D721Med (cell line): ENCODE measurements around the gene FAT1.

Experiments
- DNase-seq: peaks from one replicate; pipeline ENCODE4 v3.0.0; 2011; ENCODE audit warnings: low spot score; ENCODE audit not compliant: insufficient read length
- FAIRE-seq: peaks from 2 replicates; lab custom pipeline; 2011; peaks lifted over from hg19 to GRCh38; lab: Jason Lieb, UNC
- TF ChIP-seq, protein P1 (sequence below): IDR thresholded peaks from 2 replicates; pipeline ENCODE4 v1.5.1; 2012; ENCODE audit warnings: mild to moderate bottlenecking, control low read depth; ENCODE audit not compliant: insufficient read depth; ENCODE audit errors: missing control alignments

FAT1 gene

DNA sequence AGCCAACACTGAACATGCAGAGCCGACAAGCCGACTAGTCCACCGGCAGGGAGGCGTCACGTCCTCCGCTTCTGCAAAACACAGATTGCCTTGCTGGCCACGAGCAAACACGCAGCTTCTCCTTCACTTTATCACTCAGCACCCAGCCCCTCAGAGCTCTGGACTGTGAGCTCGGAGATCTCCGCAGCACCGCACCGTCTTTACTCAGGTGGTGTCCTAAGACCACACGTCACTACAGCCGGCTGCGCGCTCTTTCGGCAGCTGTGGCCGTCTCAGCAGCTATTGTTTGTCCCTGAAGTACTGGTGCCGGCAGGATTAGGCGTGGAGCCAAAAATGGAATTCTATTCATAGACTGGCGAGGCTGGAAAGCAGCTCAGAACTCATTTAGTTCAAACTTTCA lies 72.0 kb downstream of the FAT1 start:
- FAIRE-seq, result no peak
- TF ChIP-seq, protein P1, sequence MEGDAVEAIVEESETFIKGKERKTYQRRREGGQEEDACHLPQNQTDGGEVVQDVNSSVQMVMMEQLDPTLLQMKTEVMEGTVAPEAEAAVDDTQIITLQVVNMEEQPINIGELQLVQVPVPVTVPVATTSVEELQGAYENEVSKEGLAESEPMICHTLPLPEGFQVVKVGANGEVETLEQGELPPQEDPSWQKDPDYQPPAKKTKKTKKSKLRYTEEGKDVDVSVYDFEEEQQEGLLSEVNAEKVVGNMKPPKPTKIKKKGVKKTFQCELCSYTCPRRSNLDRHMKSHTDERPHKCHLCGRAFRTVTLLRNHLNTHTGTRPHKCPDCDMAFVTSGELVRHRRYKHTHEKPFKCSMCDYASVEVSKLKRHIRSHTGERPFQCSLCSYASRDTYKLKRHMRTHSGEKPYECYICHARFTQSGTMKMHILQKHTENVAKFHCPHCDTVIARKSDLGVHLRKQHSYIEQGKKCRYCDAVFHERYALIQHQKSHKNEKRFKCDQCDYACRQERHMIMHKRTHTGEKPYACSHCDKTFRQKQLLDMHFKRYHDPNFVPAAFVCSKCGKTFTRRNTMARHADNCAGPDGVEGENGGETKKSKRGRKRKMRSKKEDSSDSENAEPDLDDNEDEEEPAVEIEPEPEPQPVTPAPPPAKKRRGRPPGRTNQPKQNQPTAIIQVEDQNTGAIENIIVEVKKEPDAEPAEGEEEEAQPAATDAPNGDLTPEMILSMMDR, result no peak
- DNase-seq, result no peak

DNA sequence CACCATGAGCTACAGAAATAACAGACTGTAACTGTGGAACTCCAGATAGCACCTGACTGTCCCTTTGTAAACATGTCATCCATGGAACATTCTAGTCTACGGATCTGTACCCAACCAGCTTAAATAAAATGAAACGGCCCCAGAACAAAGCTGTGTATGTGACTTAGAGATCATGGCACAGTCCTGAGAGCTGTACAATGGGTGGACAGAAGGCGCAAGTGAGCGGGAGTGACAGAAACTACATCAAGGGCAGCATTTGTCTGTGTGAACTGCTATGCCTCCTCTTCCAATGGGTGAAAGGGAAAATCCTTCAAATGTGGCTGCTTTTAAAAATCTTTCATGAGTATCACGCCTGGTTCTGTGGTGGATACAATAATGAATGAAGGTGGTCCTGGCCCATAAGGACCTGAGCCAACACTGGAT lies 72.5 kb downstream of the FAT1 start:
- DNase-seq (no peak), FAIRE-seq (no peak)
- TF ChIP-seq, protein P1, result no peak

DNA sequence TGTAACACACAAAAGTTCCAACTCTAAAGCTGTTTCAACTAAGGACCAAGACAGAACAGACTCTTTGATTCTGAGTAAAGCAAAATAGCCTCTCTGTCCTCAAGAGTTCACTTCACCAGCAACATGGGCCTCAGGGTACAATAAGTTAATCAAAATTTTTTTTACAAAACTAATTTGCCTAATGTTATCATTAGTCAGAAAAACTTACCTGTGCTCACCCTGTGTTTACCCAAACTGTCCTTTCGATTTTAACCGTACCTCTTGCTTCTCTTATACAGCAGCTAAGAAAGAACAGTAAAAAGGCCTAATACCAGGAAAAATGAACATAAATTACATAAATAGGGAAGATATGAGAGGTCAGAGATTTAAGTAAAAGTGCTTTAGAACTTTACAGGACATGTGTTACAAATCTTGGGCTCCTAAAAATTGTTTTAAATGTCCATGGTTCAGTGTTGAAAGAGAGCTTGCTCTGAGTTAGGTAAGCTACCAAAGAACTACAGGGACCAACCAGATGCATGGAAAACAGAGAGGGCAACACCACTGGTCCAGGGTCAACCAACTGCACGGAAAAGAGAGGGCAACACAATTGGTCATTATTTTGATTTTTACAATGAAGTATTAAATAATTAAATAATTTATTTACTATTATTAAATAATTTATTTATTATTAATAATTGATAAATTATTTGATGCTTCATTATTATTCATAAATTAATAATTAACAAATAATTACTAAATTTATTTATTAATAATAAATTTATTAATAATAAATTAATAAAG lies 73.1 kb downstream of the FAT1 start:
- no peak for FAIRE-seq
- no peak for DNase-seq
- TF ChIP-seq, protein P1, result no peak

DNA sequence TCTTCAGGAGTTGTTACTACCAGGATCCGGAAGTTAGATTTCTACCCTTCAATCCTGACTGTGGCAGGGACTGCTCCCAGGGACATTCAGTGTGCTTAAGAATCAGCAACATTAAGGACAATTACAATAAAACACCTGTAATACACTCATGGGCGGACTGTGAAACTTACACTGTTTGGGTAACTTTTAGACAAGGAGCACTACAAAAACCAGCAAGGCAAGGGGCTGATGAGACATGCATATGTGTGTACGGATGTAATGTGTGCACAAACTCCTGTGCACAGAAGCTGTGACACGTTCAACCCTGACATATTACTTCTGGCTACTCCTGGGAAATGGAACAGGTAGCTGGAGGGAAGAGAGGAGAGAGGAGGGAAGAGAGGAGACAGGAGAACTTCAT lies 75.8 kb downstream of the FAT1 start:
- FAIRE-seq (no peak), DNase-seq (no peak)
- TF ChIP-seq, protein P1, result no peak

DNA sequence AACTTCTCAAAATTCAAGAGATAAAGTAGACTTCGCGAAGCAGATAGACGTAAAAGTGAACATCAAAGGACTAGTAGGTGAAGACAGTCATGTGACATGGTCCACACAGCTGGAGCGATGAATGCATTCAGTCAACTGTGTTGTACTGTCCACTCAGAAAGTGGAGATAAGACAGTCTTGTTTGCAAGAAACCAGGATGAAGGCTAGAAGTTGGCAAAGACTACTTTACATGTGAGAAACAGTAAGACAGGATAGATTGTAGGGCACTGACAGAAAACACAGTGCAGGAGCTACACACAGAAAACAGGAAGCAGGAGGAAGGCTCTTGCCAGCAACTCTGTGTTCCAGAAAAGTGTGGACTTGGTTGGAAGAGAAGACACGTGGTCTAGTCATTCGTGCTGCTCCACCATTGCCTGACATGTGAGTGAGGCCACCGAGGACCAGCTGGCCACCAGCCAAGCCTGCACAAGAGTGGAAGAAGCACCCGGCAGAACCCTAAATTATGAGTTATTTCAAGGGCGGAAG lies 78.9 kb downstream of the FAT1 start:
- DNase-seq (no peak), FAIRE-seq (no peak)
- TF ChIP-seq, protein P1, result no peak

DNA sequence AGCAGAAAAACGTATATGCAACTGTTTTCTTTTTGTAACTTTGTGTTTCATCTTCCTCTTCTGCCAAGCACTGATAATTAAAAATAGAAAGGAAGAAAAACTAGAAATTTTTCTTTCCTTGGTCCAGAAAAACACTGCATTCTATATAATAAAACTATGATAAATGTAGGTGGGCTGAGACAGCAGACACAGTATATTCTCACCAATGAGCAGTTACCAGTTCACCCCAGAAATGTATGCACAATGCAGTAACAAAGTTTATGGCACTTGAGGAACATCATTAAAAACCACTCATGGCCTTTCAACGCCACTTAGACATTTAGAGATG lies 79.4 kb downstream of the FAT1 start:
- TF ChIP-seq, protein P1, result no peak
- FAIRE-seq (no peak), DNase-seq (no peak)

DNA sequence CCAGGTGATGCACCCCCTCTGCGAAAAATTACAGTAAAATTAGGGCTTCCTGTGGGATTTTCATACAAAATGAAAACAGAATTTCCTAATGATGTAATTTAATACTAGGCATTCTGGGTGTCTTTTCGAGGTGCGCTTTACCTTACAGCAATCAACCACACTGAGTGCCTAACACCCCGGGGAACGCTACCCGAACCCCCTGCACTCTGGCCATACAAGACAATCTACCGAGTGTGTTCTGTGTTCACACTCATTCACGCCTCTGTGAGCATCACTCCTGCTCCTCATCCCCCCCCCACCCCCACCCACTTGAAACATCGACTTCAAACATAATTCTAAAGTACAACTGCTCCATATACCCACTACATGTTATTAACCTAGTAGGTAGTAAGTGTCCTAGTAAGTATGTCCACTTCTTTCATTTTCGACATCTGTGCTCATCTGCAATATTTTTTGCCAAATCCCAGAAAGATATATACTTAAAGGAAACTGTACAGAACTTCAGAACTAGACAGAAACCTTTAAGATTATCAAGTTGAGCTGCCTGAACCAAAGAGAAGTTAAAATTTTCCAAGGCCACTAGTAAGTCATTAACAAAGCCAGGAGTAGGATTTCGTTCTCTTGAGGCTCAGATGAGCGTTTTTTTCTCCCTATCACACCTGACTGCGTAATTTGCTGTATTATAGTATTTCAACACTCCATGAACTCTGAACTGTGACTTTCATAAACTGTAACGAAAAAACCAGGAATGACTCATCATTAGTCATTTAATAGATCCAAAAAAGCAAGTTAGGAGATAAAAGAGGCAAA lies 80.0 kb downstream of the FAT1 start:
- FAIRE-seq, result no peak
- no peak for DNase-seq
- TF ChIP-seq, protein P1, result no peak
